ENCODE results near the gene KSR1.

GRCh38 chr17:27518545-27519521 is 62.6 kb downstream of the KSR1 start:
- TF ChIP-seq PATZ1 (CRISPR knock-in tag; IDR thresholded peaks at IDR 0.05; ENCODE audit: borderline replicate concordance) (no peak), GLIS3 (CRISPR knock-in tag; IDR thresholded peaks at IDR 0.05) (no peak), CSDC2 (CRISPR knock-in tag; IDR thresholded peaks at IDR 0.05) (no peak), ZFP3 (CRISPR knock-in tag; IDR thresholded peaks at IDR 0.05) (no peak), ISL1 (CRISPR knock-in tag; IDR thresholded peaks at IDR 0.05) (no peak), ZFP30 (CRISPR knock-in tag; IDR thresholded peaks at IDR 0.05) (no peak), ZC3H10 (CRISPR knock-in tag; IDR thresholded peaks at IDR 0.05) (no peak), CREB5 (CRISPR knock-in tag; IDR thresholded peaks at IDR 0.05; ENCODE audit: low read depth) (no peak), RARB (CRISPR knock-in tag; IDR thresholded peaks at IDR 0.05) (no peak), ESRRG (CRISPR knock-in tag; IDR thresholded peaks at IDR 0.05) (no peak), TOX (CRISPR knock-in tag; IDR thresholded peaks at IDR 0.05; ENCODE audit: borderline replicate concordance) (no peak), ARNTL (CRISPR knock-in tag; IDR thresholded peaks at IDR 0.05; ENCODE audit: borderline replicate concordance, low read depth) (no peak), TSHZ2 (CRISPR knock-in tag; IDR thresholded peaks at IDR 0.05) (no peak), ZNF70 (CRISPR knock-in tag; IDR thresholded peaks at IDR 0.05) (no peak)

Measured in SK-N-SH treated with all-trans-retinoic acid at 6 μM for 48 hours (cell line).